ENCODE measurements around the gene NMNAT2.
A peak's percentile ranks its signal among the peaks of the same experiment; 100 is the strongest.

The NMNAT2 gene

GRCh38 chr1:183385340-183386144, 32.6 kb downstream of the NMNAT2 start:
- no peak for TF ChIP-seq CTCF (IDR thresholded peaks at IDR 0.05; ENCODE audit: low read depth, low read length)
- Histone ChIP-seq H3K27me3 (no peaks in the 10 kb centered on the region), H3K36me3 (no peaks in the 10 kb centered on the region), H3K4me1 (no peaks in the 10 kb centered on the region), H3K4me3 (ENCODE audit: low read depth, low read length) (no peak overlapping the region), H3K9me3 (no peaks in the 10 kb centered on the region)
- peak; percentile 30 for DNase-seq

DNA sequence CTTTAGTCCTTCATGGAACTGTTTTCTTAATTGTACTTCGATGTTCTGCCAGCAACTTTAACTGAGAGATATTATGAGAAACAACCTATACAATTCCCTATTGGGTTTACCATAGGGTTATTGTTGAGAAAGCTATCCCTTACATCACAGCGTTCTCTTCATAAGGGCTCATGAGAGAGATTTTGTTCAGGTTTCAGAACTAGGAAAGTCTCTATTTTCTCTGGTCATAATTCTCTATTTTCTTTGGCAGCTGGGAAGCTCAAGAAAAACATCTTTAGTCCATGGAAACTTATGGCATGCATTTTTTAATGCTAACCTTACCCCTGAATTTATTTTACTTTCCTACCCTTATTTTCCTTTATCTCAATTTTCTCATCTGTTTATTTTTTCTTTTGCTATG, 38.2 kb downstream of the NMNAT2 start:
- DNase-seq: no peak
- Histone ChIP-seq H3K4me1 (no peaks in the 10 kb centered on the region), H3K27me3 (no peaks in the 10 kb centered on the region), H3K9me3 (no peaks in the 10 kb centered on the region), H3K4me3 (ENCODE audit: low read depth, low read length) (no peak overlapping the region), H3K36me3 (no peaks in the 10 kb centered on the region)
- TF ChIP-seq CTCF (IDR thresholded peaks at IDR 0.05; ENCODE audit: low read depth, low read length): no peak

DNA sequence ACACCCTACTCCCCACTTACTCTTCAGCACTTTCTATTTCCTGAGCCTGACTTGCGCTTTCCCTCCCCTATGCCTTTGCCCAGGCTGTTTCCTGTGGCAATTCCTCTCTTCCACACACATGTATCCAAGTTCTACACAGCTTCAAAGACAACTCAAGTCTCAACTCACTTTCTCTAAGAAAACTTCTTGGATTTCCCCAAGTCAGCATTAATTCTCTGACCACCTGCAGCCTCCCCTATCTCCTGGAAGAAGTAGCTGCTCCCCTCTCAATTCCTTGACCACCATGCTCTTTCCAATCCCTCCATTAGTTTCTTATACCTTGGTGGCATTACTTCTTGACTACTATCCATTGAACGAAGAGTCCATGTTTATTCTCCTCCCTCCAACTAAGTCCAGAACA, 42.8 kb downstream of the NMNAT2 start:
- Histone ChIP-seq H3K4me1 (no peaks in the 10 kb centered on the region), H3K27me3 (no peaks in the 10 kb centered on the region)
- DNase-seq: no peak

GRCh38 chr1:183374825-183375224, 43.4 kb downstream of the NMNAT2 start:
- Histone ChIP-seq H3K9me3 (no peaks in the 10 kb centered on the region), H3K4me1 (no peaks in the 10 kb centered on the region), H3K36me3 (no peaks in the 10 kb centered on the region; the same call in 1 of the 2 replicates), H3K27me3 (no peaks in the 10 kb centered on the region), H3K4me3 (ENCODE audit: low read depth, low read length) (no peak overlapping the region)
- no peak for TF ChIP-seq CTCF (IDR thresholded peaks at IDR 0.05; ENCODE audit: low read depth, low read length)
- no peak for DNase-seq

More for the DNA sequence above, 42.8 kb downstream of the NMNAT2 start:
- no peaks in the 10 kb centered on the region; the same call in 1 of the 2 replicates for H3K36me3 ChIP-seq
- TF ChIP-seq CTCF (IDR thresholded peaks at IDR 0.05; ENCODE audit: low read depth, low read length): no peak
- H3K4me3 ChIP-seq (ENCODE audit: low read depth, low read length): no peak overlapping the region
- no peaks in the 10 kb centered on the region for H3K9me3 ChIP-seq

- Histone ChIP-seq H3K9me3 (no peaks in the 10 kb centered on the region), H3K36me3 (no peaks in the 10 kb centered on the region; the same call in 1 of the 2 replicates), H3K4me3 (ENCODE audit: low read depth, low read length) (no peak overlapping the region), H3K4me1 (no peaks in the 10 kb centered on the region), H3K27me3 (no peaks in the 10 kb centered on the region)
- TF ChIP-seq CTCF (IDR thresholded peaks at IDR 0.05; ENCODE audit: low read depth, low read length): no peak
- DNase-seq: no peak
These were observed 45.5 kb downstream of the NMNAT2 start for GRCh38 chr1:183372586-183373230.
